LNCaP clone FGC (cell line): ENCODE measurements around the gene SAP30L.

Source experiments
- DNase-seq: peaks from one replicate; pipeline ENCODE4 v3.0.0-alpha.2; 2011; ENCODE audit warnings: low read depth
- H3K4me3 ChIP-seq: 2 replicates; pipeline ENCODE4 v1.5.1; 2011; ENCODE audit warnings: mild to moderate bottlenecking, low read depth, low read length, control low read depth
- CTCF ChIP-seq: IDR thresholded peaks from 2 replicates; pipeline ENCODE4 v1.5.1; 2012; ENCODE audit warnings: mild to moderate bottlenecking; ENCODE audit not compliant: control insufficient read depth, insufficient read depth; ENCODE audit errors: extremely low read depth

SAP30L gene

GRCh38 chr5:154446195-154447088, 645 bp downstream of the SAP30L start:
- H3K4me3 ChIP-seq: peak overlapping the region; percentile 99
- TF ChIP-seq CTCF: no peak
- no peak for DNase-seq

GRCh38 chr5:154447089-154447725, 1.4 kb downstream of the SAP30L start:
- DNase-seq: no peak
- peak overlapping the region; percentile 99 for H3K4me3 ChIP-seq
- TF ChIP-seq CTCF: no peak

GRCh38 chr5:154449786-154450185, 4.0 kb downstream of the SAP30L start:
- no peak for TF ChIP-seq CTCF
- H3K4me3 ChIP-seq: no peak overlapping the region
- DNase-seq: no peak

GRCh38 chr5:154451957-154452356, 6.2 kb downstream of the SAP30L start:
- no peak for TF ChIP-seq CTCF
- DNase-seq: no peak
- no peak overlapping the region for H3K4me3 ChIP-seq

- DNase-seq: no peak
- no peak for TF ChIP-seq CTCF
- H3K4me3 ChIP-seq: no peak overlapping the region
Measured at GRCh38 chr5:154455585-154455984, 9.8 kb downstream of the SAP30L start.

- no peak for DNase-seq
- TF ChIP-seq CTCF: no peak
- no peak overlapping the region for H3K4me3 ChIP-seq
Measured at GRCh38 chr5:154456540-154456939, 10.7 kb downstream of the SAP30L start.
